Esophagus squamous epithelium (tissue), 5 donors: ENCODE data around the gene ITGB3. TPM values are rescaled to one million over a fixed set of nuclear protein-coding genes. Genes with fewer than 3 reads are reported as not detected.
A peak's percentile ranks its signal among the peaks of the same experiment; 100 is the strongest.

Experiments used
- DNase-seq: peaks from one replicate; lab custom pipeline; 2025; lab: John Stamatoyannopoulos, UW
- H3K27ac ChIP-seq, 4 donors: fragments of 200-600 bp; sonication (generic); one replicate each; pipeline ENCODE4 v1.5.1; 2016 to 2019; ENCODE audit warnings: mild to moderate bottlenecking in 1 of 4
- H3K27me3 ChIP-seq, 4 donors: fragments of 200-600 bp; sonication (generic); 1 replicate in 3 of 4; 2 replicates in 1 of 4; pipeline versions ENCODE4 v1.5.1 to v1.6.0; 2017 to 2021; ENCODE audit warnings: antibody characterized with exemption in 1 of 4
- H3K36me3 ChIP-seq, 3 donors: fragments of 200-600 bp; sonication (generic); one replicate each; pipeline ENCODE4 v1.5.1; 2016 to 2019
- H3K4me1 ChIP-seq, 3 donors: fragments of 200-600 bp; sonication (generic); one replicate each; pipeline ENCODE4 v1.5.1; 2017 to 2019
- H3K4me3 ChIP-seq, 4 donors: fragments of 200-600 bp; sonication (generic); 1 replicate in 3 of 4; 2 replicates in 1 of 4; pipeline ENCODE4 v1.5.1; 2016 to 2019; ENCODE audit warnings: mild to moderate bottlenecking in 2 of 4, moderate library complexity in 1 of 4
- H3K9me3 ChIP-seq, 3 donors: fragments of 200-600 bp; sonication (generic); one replicate each; pipeline ENCODE4 v1.5.1; 2016 to 2019
- CTCF ChIP-seq, 6 experiments: fragments of 450-650 bp in 4 of 6; fragments of 200-600 bp in 2 of 6; sonication (generic) in 2 of 6; IDR thresholded peaks; one replicate each; pipeline ENCODE4 v1.5.1; 2016 to 2019; ENCODE audit warnings: antibody characterized with exemption in 6 of 6, mild to moderate bottlenecking in 4 of 6, moderate library complexity in 4 of 6
- POLR2A ChIP-seq, 4 donors: fragments of 450-650 bp; IDR thresholded peaks; one replicate each; pipeline ENCODE4 v1.6.1; 2017; ENCODE audit warnings: antibody characterized with exemption in 4 of 4, mild to moderate bottlenecking in 4 of 4, moderate library complexity in 3 of 4
- WGBS, 2 donors: methylation state at CpG; one replicate each; pipeline ENCODE4 v1.1.5; 2018; 5-methylcytosine and 5-hydroxymethylcytosine counted together
- intact Hi-C: fragments of 100-400 bp; cut with DNase I; formaldehyde crosslinking; loops from one replicate; pipeline ENCODE4 v1.15.0; 2022
- total RNA-seq, 4 donors: library from RNA; depleted of rRNA; stranded (reverse); fragments of >200 nt; gene quantifications; one replicate each; pipeline ENCODE4 v1.1.0, GENCODE V29; 2016
- donor health status: DM: yes; HTN: yes; CAD: no.

ITGB3 gene
- total RNA-seq, 4 donors from 2014 or later = 0.23 to 7.2 (median 2.8) TPM

DNA sequence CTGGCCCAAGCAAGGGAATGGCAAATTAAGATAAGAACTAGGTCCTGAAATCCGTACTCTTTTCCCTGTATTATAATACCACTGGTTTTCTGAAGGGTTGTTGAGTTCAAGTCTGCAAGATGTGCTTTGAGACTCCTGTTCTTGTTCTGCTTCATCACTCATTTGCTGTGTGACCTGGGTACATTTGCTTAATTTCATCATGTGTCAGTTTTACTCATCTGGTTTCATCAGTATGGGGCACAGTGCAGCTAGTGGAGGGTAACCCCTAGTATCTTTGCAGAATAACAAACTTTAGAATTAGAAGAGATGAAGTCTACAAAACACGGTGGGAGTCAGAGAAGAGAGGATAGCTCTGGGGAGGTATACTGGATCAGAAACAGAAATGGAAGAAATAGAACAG lies 48.2 kb downstream of the ITGB3 start:
- peaks cover 0 to 6% (median 0%) of the 10 kb centered on the region in 3 donors for H3K9me3 ChIP-seq
- 72 to 84% methylated on average over 2 of the region's 2 CpGs for WGBS, 2 donors
- no peaks in the 10 kb centered on the region for H3K27me3 ChIP-seq
- no peak for DNase-seq
- no peak overlapping the region for H3K4me3 ChIP-seq
- peaks cover 0 to 15% (median 11%) of the 10 kb centered on the region in 3 donors for H3K4me1 ChIP-seq
- no peak for TF ChIP-seq CTCF (IDR thresholded peaks at IDR 0.05)
- no peak for TF ChIP-seq POLR2A (IDR thresholded peaks at IDR 0.05)
- intact Hi-C loops = no loop called here
- H3K27ac ChIP-seq = no peak overlapping the region
- peaks cover 0 to 41% (median 0%) of the 10 kb centered on the region in 3 donors for H3K36me3 ChIP-seq

- H3K36me3 ChIP-seq = peaks cover 0 to 41% (median 0%) of the 10 kb centered on the region in 3 donors
- H3K27ac ChIP-seq = no peak overlapping the region
- no peak for TF ChIP-seq CTCF (IDR thresholded peaks at IDR 0.05)
- no peak for TF ChIP-seq POLR2A (IDR thresholded peaks at IDR 0.05)
- no peak for DNase-seq
- intact Hi-C loops = no loop called here
- 83 to 100% methylated on average over 1 of the region's 1 CpG for WGBS, 2 donors
- H3K4me3 ChIP-seq = no peak overlapping the region
- H3K9me3 ChIP-seq = peaks cover 0 to 6% (median 0%) of the 10 kb centered on the region in 3 donors
- H3K4me1 ChIP-seq = peaks cover 0 to 15% (median 11%) of the 10 kb centered on the region in 3 donors
- H3K27me3 ChIP-seq = no peaks in the 10 kb centered on the region
These were observed 50.6 kb downstream of the ITGB3 start for GRCh38 chr17:47304186-47304585.

GRCh38 chr17:47305302-47305923 lies 51.8 kb downstream of the ITGB3 start:
- WGBS, 2 donors = 32 to 47% methylated on average over 4 of the region's 4 CpGs
- Histone ChIP-seq H3K9me3 (peaks cover 0 to 6% (median 0%) of the 10 kb centered on the region in 3 donors), H3K36me3 (peaks cover 0 to 33% (median 0%) of the 10 kb centered on the region in 3 donors), H3K4me3 (no peak overlapping the region), H3K4me1 (peaks cover 0 to 15% (median 11%) of the 10 kb centered on the region in 3 donors), H3K27ac (peak overlapping the region in 3 of 4 donors; percentile 57 to 60 (median 57)), H3K27me3 (no peaks in the 10 kb centered on the region)
- intact Hi-C loops = no loop called here
- no peak for TF ChIP-seq POLR2A (IDR thresholded peaks at IDR 0.05)
- no peak for TF ChIP-seq CTCF (IDR thresholded peaks at IDR 0.05)
- no peak for DNase-seq

GRCh38 chr17:47310186-47310733 lies 56.6 kb downstream of the ITGB3 start:
- peaks cover 0 to 12% (median 11%) of the 10 kb centered on the region in 3 donors for H3K4me1 ChIP-seq
- DNase-seq = no peak
- intact Hi-C loops = no loop called here
- no peaks in the 10 kb centered on the region for H3K36me3 ChIP-seq
- whole genome bisulfite sequencing, 2 donors = 76 to 78% methylated on average over 3 to 4 of the region's 4 CpGs
- H3K27ac ChIP-seq = no peak overlapping the region
- no peaks in the 10 kb centered on the region for H3K27me3 ChIP-seq
- no peak overlapping the region for H3K4me3 ChIP-seq
- TF ChIP-seq CTCF (IDR thresholded peaks at IDR 0.05) = no peak
- no peak for TF ChIP-seq POLR2A (IDR thresholded peaks at IDR 0.05)
- H3K9me3 ChIP-seq = no peaks in the 10 kb centered on the region

DNA sequence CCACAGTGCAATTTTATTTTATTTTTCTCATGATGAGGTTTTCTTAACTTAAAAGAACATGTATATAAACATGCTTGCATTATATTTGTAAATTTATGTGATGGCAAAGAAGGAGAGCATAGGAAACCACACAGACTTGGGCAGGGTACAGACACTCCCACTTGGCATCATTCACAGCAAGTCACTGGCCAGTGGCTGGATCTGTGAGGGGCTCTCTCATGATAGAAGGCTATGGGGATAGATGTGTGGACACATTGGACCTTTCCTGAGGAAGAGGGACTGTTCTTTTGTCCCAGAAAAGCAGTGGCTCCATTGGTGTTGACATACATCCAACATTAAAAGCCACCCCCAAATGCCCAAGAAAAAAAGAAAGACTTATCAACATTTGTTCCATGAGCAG lies 57.8 kb downstream of the ITGB3 start:
- intact Hi-C loops = no loop called here

More for the DNA sequence above, 57.8 kb downstream of the ITGB3 start:
- no peak for DNase-seq
- no peaks in the 10 kb centered on the region for H3K27me3 ChIP-seq
- H3K4me1 ChIP-seq = peaks cover 0 to 14% (median 0%) of the 10 kb centered on the region in 3 donors
- no peak overlapping the region for H3K27ac ChIP-seq
- H3K9me3 ChIP-seq = no peaks in the 10 kb centered on the region
- TF ChIP-seq POLR2A (IDR thresholded peaks at IDR 0.05) = no peak
- H3K4me3 ChIP-seq = no peak overlapping the region
- H3K36me3 ChIP-seq = no peaks in the 10 kb centered on the region
